Brain microvascular endothelial cell (primary cell): Measurements from ENCODE around the gene RAPGEF1.

Experiments used
- DNase-seq: peaks from one replicate; pipeline ENCODE4 v3.0.0-alpha.2; 2020
- H3K27ac ChIP-seq: fragments of 250-450 bp; sonication (Bioruptor Pico); 2 replicates; pipeline ENCODE4 v1.5.1; 2020; ENCODE audit warnings: mild to moderate bottlenecking, moderate library complexity
- H3K27me3 ChIP-seq: fragments of 250-450 bp; sonication (Bioruptor Pico); replicated peaks from 2 replicates; pipeline ENCODE4 v1.5.1; 2020; ENCODE audit warnings: mild to moderate bottlenecking
- H3K36me3 ChIP-seq: fragments of 250-450 bp; sonication (Bioruptor Pico); replicated peaks from 2 replicates; pipeline ENCODE4 v1.5.1; 2020; ENCODE audit warnings: mild to moderate bottlenecking
- H3K4me3 ChIP-seq: 2 replicates; pipeline ENCODE4 v1.5.1; 2011; ENCODE audit warnings: low read depth, mild to moderate bottlenecking, control low read depth, low read length, moderate library complexity
- in situ Hi-C: cut with HindIII; loops from 2 replicates; pipeline ENCODE4 v1.10.0; 2017; ENCODE audit warnings: low sequenced_read_pairs, low pct_ligation_motif_present
- TF ChIP-seq, protein P1 (sequence below): IDR thresholded peaks from 2 replicates; pipeline ENCODE4 v1.5.1; 2011; ENCODE audit warnings: low read depth, mild to moderate bottlenecking, moderate library complexity, low read length, control low read depth, inconsistent platforms; ENCODE audit errors: missing control alignments

Gene RAPGEF1

DNA sequence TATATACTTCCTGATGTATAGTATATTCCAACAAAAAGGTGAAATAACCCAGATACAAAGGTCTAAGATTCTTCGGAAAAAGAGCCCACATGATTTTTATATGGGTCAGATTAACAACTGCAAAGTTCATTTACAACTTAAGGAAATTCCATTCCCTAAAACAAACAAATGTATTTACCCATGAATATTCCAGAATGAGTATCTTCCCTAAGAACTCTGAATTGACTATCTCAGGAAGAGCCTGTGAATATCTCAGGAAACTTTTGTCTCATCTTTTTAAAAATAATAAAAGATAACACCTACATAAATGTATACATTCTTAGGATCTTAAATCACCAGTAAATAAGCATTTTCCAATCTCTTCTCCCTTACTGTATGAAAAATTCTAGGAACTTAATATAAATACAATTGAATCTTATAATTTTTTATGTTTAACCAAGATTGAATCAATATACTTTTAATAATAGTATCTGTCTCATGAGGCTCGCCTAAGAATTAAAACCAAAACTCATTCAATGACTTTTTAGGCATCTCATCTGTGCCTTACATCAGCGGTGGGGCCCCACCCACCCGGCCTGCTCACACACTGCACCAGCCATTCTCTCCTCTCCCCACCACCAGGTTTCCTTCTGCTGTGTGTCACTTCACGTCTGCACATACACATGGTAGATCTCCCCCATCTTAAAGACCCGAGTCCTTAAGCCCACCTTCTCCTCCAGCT, 78.1 kb downstream of the RAPGEF1 start:
- Histone ChIP-seq H3K36me3 (no peaks in the 10 kb centered on the region), H3K4me3 (no peak overlapping the region), H3K27me3 (no peaks in the 10 kb centered on the region), H3K27ac (no peak overlapping the region)
- DNase-seq = no peak
- TF ChIP-seq, protein P1, sequence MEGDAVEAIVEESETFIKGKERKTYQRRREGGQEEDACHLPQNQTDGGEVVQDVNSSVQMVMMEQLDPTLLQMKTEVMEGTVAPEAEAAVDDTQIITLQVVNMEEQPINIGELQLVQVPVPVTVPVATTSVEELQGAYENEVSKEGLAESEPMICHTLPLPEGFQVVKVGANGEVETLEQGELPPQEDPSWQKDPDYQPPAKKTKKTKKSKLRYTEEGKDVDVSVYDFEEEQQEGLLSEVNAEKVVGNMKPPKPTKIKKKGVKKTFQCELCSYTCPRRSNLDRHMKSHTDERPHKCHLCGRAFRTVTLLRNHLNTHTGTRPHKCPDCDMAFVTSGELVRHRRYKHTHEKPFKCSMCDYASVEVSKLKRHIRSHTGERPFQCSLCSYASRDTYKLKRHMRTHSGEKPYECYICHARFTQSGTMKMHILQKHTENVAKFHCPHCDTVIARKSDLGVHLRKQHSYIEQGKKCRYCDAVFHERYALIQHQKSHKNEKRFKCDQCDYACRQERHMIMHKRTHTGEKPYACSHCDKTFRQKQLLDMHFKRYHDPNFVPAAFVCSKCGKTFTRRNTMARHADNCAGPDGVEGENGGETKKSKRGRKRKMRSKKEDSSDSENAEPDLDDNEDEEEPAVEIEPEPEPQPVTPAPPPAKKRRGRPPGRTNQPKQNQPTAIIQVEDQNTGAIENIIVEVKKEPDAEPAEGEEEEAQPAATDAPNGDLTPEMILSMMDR = no peak
- in situ Hi-C loops = no loop called here

DNA sequence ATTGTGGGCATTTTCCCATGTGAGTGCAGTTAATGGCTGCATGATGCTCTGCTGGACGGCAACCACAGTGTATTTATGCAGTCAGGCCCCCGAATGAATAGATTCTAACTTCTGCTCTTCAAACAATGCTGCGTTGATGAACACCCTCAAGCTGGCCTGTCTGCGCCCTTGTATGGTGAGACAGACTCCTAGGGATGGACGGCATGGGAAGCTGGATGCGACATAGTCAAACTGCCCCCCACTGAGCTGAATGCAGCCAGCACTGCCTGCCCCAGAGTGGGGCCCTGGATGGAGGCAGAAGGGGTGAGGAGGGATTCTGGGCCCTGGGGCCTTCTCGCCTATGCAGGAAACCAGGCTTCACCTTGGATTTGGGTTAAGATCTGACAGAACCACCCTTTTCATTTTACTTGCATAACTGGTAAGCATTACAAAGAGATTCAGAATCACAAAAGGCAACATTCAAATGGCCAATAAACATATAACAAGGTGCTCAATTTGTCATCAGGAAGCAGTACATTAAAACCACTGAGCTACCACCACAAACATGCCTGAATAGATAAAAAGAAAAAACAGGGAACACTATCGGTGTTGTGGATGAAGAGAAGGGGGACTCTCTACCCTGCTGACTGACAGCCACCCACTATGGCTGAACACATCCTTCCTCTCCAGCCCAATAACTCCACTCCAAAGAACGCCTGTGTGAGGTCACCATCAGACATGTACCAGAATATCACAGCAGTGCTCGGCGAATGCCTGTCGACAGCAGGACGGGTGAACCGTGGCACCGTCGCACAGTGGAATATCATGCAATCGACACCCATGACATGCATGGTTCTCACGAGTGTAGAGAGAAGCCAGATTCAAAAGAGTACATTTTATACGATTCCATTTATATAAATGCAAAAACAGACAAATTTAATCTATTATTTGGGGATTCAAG, 79.1 kb downstream of the RAPGEF1 start:
- no peaks in the 10 kb centered on the region for H3K36me3 ChIP-seq
- in situ Hi-C loops = no loop called here
- DNase-seq = peak; percentile 48
- TF ChIP-seq, protein P1 = no peak
- H3K27me3 ChIP-seq = no peaks in the 10 kb centered on the region
- H3K4me3 ChIP-seq = no peak overlapping the region
- H3K27ac ChIP-seq = no peak overlapping the region

DNA sequence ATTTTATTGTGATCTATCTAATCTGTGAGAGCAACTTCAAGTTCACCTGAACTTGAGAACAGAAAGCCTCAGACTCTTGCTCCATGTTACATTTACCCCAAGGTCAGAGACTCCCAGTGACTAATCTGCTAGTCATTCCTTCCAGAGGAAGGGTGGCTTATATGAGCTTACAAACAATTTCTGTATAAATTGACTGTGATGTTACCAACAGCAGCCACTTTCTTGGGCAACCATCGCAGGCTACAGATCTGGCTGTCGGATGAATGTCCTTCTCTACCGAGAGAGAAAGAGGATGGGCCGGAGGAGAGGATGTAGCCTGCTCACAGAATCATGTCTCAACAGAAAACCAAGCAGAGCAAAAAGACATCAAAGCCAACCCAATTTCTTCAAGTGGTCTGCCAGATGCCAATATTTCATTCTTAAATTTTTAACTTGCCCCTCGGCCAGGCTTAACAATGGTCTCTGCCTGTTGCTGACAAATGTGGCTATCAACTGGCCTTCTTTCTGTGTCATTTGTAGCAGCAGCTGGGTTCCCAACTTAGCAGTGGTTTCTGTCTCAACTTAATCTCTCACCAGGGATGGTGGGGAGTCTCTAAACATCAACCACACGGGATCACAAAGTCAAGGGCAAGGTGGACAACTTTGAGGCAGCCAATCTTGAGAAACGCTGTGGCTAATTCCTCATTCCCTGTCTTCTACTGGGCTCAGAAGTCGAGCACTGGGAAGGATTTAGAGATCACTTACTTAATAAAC, 81.3 kb downstream of the RAPGEF1 start:
- Histone ChIP-seq H3K4me3 (no peak overlapping the region), H3K27me3 (no peaks in the 10 kb centered on the region), H3K36me3 (no peaks in the 10 kb centered on the region), H3K27ac (peak overlapping the region; percentile 89)
- TF ChIP-seq, protein P1 = no peak
- in situ Hi-C loops = no loop called here
- peak; percentile 84 for DNase-seq

DNA sequence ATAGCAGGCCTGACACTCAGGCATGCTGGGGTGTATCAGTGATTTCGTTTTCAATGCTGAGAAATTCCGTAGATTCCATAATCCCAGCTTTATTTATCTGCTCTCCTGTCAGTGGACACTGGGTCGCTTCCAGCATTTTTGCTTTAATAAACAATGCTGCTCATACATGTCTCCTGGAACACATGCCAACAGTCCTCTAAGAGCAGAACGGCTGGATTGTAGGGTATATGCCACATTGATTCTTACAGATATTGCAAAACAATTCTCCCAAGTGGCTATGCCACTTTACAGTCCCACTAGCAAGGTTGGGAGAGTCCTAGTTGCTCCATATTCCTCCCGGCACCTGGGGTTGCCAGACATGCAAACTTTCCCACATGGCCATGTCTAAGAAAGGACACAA, 81.9 kb downstream of the RAPGEF1 start:
- Histone ChIP-seq H3K4me3 (no peak overlapping the region), H3K36me3 (no peaks in the 10 kb centered on the region), H3K27ac (peak overlapping the region; percentile 89), H3K27me3 (no peaks in the 10 kb centered on the region)
- TF ChIP-seq, protein P1 = no peak
- peak; percentile 64 for DNase-seq
- in situ Hi-C loops = no loop called here

DNA sequence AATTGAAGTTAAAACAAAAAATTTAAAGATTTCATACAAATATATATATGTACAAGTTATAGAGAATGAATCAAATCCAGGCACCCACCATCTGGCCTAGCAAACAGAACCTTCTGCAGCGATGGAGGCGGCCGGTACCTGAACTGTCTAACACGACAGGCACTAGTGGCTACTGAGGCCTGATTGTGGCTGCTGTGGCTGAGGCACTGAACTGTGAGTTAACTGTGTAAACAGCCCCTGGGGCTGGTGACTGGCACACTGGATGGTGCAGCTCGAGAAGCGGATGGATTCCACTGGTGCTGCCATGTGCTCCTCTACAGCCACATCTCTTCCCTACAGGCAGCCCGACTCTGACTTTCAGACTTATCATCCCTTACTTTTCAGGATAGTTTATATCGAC, 82.4 kb downstream of the RAPGEF1 start:
- TF ChIP-seq, protein P1 = no peak
- DNase-seq = peak; percentile 35
- Histone ChIP-seq H3K4me3 (no peak overlapping the region), H3K36me3 (no peaks in the 10 kb centered on the region), H3K27ac (peak overlapping the region; percentile 89), H3K27me3 (no peaks in the 10 kb centered on the region)
- in situ Hi-C loops = no loop called here
